Cerebellar cortex (tissue), 1 donor: ENCODE measurements around the gene GRHL1.

Experiments
- DNase-seq: peaks from one replicate; pipeline ENCODE4 v3.0.0-alpha.2; 2015; ENCODE audit warnings: low spot score

The GRHL1 gene

DNA sequence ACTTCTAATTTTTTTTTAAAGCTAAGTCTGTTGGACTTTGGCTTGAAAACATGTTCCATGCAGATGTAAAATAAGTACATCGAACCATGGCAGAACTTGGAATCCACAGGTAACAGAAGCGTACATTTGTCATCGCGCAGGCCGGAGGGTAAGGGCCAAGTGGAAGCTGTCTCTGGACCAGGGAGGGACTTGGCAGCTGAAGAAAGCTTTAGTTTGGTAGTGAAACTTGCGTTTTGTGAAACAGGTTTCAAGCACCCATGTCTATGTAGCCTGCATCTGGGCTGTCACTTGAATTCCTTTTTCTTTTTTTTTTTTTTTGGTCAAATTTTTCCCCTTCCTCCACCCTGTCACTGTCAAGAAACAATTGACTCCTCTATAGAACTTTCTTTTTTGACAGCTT is 20.4 kb downstream of the GRHL1 start:
- DNase-seq = no peak

DNA sequence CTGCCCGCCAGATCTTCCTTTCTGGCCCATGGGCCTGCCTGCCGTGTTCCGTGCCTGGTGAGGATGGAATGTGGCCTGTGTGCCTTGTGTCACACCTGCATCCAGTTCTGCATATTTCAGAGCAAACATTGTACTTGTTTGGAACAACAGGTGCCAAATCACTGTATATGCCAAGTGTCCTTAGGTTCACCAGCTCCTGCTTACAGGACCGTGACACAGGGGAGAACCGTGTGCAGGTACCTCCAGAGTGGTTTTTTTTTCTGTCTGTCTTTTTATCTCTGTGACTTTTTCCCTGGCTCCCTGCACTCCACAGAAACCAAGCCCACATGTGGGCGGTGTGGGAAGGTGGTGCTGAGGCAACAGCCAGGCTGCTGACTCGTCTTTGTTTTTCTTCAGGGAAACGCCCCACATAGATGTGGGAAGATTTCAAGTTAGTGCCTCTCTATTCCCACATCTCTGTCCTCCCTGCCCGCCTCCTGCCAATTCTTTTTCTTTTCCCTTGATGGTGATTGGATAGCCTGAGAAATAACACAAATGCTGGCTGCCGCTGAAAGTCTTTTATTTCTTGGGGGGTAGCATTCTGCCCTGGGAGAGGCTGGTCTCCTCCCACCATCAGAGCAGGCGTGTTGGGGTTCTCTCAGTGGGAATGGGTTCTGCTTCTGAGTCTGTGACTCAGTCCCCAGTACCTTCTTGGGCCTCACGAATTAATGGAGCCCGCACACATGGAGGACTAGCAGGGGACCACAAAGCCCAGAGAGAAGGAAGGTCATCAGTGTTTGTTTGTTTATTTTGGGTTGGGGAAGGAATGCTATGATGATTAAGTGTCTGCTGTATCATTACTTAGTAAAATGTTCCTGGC is 21.4 kb downstream of the GRHL1 start:
- no peak for DNase-seq

GRCh38 chr2:9973690-9974089 is 22.2 kb downstream of the GRHL1 start:
- no peak for DNase-seq

DNA sequence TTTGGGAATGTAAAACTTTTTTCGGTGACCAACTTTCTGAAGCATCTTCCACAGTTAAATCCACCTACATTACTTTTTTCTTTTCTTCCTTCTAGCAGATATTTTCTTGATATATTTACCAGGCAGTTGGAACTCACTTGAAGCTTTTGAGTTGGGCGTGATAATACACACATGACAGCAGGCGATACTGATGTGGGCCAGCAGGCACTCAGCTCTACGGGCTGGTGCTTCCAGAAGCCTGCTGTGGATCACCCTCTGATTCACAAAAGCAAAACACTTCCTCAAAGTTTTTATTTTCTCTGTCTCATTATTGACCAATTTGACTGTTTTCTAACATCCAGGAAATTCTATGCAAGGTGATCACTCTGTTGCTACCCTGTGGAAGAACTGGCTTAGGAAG is 22.9 kb downstream of the GRHL1 start:
- no peak for DNase-seq

DNA sequence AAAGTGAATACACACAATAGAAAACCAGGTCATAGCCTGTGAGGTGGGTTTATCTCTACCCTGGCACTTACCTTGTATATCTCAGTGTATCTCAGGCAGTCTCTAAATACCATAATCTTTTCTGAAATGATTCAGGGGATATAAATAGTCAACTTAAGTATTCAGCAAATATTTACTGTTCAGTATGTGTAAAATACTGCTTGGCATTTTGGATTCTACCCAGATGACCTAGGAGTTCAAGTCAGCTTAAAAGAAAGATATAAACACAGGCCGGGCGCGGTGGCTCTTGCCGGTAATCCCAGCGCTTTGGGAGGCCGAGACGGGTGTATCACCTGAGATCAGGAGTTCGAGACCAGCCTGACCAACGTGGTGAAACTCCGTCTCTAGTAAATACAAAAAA is 23.8 kb downstream of the GRHL1 start:
- DNase-seq = no peak

DNA sequence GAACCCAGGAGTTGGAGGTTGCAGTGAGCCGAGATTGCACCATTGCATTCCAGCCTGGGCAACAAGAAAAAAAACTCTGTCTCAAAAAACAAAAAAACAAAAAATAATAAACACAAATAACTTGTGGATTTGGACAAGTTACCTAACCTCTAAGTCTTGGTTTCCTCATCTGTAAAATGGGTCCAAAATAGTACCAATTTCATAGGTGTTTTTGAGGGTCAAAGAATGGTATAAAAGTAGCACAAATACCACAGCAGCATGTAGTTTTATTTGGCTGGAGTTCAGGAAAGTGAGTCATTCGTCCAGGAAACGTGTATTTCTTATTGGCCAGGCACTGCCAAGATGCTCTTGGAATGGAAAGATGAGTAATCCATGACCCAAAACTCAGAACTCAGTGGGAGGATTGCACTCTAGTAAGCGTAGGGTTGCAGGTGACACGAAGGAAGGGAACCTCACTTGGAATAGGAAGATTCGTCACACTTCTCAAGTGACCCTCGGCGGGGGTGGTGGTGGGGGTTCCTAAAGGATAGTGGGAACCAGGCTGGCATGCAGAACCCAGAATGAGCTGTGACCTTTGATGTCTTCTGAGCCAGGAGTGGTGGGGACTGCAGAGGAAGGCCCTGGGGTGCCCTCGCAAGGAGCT is 24.4 kb downstream of the GRHL1 start:
- no peak for DNase-seq

DNA sequence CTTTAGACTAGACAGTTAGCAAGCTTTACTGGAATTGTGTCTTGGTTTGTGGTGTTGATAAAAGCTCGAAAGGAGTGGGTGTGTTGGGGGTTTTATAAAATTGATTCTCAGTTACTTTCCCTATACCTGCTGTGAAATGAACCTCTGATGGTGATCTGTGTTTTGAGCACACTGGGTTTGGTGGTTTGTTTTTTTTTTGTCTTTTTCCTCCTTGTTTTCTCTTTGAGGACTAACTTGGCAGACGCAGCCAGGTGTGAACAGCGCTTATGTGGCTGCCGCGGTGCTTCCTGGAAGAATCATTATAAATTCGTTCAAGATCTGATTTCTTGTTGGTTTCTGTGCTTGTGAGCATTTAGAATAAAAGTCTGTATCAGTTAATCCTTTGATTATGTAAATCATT is 28.5 kb downstream of the GRHL1 start:
- DNase-seq = no peak

- DNase-seq = no peak
These were observed 29.0 kb downstream of the GRHL1 start for GRCh38 chr2:9980520-9980919.

DNA sequence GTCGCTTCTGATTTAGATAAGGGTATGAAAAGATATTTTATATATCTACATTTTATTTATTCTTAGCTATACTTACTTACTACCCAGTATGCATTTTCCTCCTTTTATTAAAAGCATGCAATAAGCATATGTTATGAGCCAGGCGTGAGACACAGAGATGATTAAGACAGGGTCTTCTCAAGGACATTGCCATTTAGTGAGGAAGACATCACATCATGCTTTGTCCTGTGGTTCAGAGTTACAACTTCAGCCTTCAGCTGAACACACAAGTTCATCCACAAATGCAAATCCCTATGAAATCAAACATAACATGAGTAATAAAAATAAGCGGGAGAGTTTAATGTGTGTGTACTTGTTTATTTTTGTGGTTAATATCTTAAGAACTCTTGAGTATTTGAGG is 30.2 kb downstream of the GRHL1 start:
- no peak for DNase-seq

GRCh38 chr2:9982248-9982647 is 30.8 kb downstream of the GRHL1 start:
- DNase-seq = peak; percentile 74

- DNase-seq = no peak
These were observed 31.4 kb downstream of the GRHL1 start for GRCh38 chr2:9982891-9983290.

GRCh38 chr2:9983401-9984216 is 32.1 kb downstream of the GRHL1 start:
- no peak for DNase-seq

- DNase-seq = peak; percentile 64
These were observed 32.8 kb downstream of the GRHL1 start for GRCh38 chr2:9984217-9984739.

- DNase-seq = no peak
These were observed 33.5 kb downstream of the GRHL1 start for GRCh38 chr2:9984871-9985480.

DNA sequence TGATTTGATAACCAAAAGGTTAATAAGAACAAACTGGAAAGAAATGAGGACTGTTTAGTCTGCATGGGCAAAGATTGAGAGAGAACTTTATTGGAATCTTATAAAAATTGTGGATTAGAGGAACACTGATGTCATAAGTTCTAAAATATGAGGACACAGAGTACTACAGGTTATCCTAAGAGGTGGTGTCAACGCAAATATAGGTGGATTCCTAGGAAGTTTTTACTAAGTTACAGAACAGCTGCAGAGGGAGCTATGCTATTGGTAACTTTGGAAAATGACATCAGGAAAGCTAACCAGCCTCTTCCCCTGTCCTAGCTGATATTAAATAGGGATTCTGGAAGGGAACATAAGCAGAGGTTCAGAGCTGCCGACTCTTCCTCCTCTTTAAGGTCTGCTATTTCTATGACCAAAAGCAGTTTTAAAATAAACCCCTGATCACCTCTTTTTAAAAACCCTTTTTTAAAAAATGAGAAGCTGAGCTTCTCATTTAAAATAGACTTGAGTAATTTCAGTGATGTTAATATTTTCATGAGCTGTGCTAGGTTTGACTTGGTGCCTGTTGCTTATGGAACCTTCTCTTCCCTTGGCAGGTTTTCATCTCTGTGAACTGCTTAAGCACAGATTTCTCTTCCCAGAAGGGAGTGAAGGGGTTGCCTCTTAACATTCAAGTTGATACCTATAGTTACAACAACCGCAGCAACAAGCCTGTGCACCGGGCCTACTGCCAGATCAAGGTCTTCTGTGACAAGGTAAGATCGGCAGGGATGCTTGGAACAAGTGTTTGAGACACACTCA is 34.2 kb downstream of the GRHL1 start:
- no peak for DNase-seq

GRCh38 chr2:9988320-9988719 is 36.8 kb downstream of the GRHL1 start:
- no peak for DNase-seq

DNA sequence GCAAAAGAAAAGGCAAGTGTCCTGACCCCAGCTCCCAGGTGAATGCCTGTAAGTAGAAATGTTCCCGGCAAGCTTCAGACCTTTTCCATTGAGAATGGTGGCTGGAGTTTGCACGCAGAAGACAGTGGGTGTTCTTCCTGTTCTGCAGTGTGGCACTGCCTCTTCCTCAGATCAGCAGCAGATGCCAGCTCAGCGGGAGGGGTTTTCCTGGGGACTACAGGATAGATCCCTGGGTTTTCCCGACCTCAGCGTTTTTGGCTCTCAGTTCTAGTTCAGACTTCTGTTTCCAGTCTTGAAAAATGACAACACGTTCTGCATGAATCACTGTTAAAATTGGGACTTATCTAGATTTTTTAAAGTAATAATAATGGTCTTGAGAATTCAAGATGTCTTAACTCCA is 39.2 kb downstream of the GRHL1 start:
- peak; percentile 93 for DNase-seq

- no peak for DNase-seq
These were observed 39.7 kb downstream of the GRHL1 start for GRCh38 chr2:9991221-9991620.

GRCh38 chr2:9991829-9992273 is 40.4 kb downstream of the GRHL1 start:
- DNase-seq = no peak

DNA sequence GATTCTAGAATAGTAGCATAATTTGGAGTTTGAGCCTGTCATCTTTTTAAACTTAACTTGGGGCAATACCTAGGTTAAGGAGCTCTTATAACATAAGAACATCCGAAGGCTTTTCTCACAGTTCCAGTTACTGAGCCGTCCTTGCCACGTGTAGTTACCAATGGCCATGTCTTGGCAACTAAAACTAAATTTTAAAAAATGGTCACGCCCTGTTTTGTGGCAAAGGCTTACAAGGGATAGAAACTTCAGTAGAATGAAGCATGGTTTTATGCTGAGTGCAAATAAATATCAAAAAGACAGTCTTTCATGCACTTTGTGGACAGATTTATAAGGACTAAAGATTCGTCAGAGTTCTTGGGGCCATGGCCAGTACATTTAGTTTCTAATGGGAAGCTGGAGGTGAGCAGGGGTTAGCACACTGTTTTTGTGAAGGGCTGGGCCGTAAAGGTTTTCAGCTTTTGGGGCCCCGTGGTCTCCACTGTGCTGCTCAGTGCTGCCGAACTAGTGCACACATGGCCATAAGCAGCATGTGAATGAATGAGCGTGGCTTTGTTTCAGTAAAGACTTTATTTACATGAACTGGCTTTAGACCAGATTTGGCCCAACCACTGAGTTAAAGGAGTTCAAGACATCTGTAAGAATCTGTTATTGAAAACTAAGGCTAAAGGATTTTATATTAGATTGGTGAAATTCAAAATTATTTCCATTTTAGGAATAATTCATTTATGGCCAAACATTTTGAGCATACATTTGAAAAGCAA is 41.1 kb downstream of the GRHL1 start:
- DNase-seq = no peak
